ENCODE results near the gene GAGE2A. TPM values are rescaled to one million over a fixed set of nuclear protein-coding genes. Genes with fewer than 3 reads are reported as not detected.
A peak's percentile ranks its signal among the peaks of the same experiment; 100 is the strongest.

The GAGE2A gene
- total and polyA plus RNA-seq, 2 of the 13 experiments (the other 11 are each of a cell fraction or from before 2014, with no cell fraction given), result not detected

DNA sequence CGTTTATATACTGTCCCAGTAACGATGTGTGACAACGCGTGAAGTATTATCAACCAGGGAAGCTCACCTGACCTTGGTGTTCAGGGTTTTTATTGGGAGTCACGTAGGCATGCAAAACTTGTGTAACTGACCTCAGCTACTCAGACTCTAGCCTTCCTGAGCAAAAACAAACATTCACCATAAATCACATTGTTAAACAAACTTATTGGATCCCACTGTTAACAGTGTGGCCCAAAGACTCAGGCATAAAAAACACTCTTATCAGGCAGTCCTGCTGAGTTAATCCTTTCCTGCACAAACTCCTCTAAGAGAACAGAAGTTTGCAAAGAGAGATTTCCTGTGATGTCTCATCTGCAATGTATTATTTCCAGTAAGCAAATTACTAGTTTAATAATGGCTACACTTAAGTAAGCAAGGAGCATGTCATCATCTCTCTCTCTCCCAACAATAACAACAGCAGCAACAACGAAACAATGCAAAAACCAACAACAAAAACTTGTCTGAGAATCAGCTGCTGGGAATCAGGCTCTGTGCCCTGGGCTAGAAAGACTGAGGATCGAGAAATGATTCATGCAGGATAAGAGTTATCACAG is 21.5 kb downstream of the GAGE2A start (continued):
- TF ChIP-seq NR2F6 (IDR thresholded peaks at IDR 0.05) (peak; percentile 28; the same call in 1 of the 2 replicates), NR2F6 (CRISPR knock-in tag; IDR thresholded peaks at IDR 0.05) (0 out of 2 replicates have a peak, but pooled peaks have one; percentile 30), SP140L (CRISPR knock-in tag; IDR thresholded peaks at IDR 0.05; ENCODE audit: borderline replicate concordance) (no peak), IKZF4 (CRISPR knock-in tag; IDR thresholded peaks at IDR 0.05; ENCODE audit: borderline replicate concordance, low read depth, not compliant biosample characterization) (no peak), RARA (CRISPR knock-in tag; IDR thresholded peaks at IDR 0.05) (peak; percentile 59), ZNF44 (CRISPR knock-in tag; IDR thresholded peaks at IDR 0.05) (no peak), ZNF383 (CRISPR knock-in tag; IDR thresholded peaks at IDR 0.05; ENCODE audit: borderline replicate concordance) (no peak), HOXD1 (CRISPR knock-in tag; IDR thresholded peaks at IDR 0.05) (no peak), MYC (CRISPR knock-in tag; IDR thresholded peaks at IDR 0.05; ENCODE audit: borderline replicate concordance) (no peak), ZNF264 (CRISPR knock-in tag; IDR thresholded peaks at IDR 0.05) (0 out of 2 replicates have a peak, but pooled peaks have one; percentile 47), FOSL2 (CRISPR knock-in tag; IDR thresholded peaks at IDR 0.05) (peak; percentile 22; the same call in 1 of the 2 replicates), ZBTB49 (CRISPR knock-in tag; IDR thresholded peaks at IDR 0.05; ENCODE audit: borderline replicate concordance) (no peak), PPARG (CRISPR knock-in tag; conservative IDR thresholded peaks at IDR 0.05) (no peak), MED1 (CRISPR knock-in tag; IDR thresholded peaks at IDR 0.05) (peak; percentile 85)
- TF ChIP-seq, protein P1, sequence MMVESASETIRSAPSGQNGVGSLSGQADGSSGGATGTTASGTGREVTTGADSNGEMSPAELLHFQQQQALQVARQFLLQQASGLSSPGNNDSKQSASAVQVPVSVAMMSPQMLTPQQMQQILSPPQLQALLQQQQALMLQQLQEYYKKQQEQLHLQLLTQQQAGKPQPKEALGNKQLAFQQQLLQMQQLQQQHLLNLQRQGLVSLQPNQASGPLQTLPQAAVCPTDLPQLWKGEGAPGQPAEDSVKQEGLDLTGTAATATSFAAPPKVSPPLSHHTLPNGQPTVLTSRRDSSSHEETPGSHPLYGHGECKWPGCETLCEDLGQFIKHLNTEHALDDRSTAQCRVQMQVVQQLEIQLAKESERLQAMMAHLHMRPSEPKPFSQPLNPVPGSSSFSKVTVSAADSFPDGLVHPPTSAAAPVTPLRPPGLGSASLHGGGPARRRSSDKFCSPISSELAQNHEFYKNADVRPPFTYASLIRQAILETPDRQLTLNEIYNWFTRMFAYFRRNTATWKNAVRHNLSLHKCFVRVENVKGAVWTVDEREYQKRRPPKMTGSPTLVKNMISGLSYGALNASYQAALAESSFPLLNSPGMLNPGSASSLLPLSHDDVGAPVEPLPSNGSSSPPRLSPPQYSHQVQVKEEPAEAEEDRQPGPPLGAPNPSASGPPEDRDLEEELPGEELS (CRISPR knock-in tag; IDR thresholded peaks at IDR 0.05), result peak; percentile 78
- TF ChIP-seq, protein P2, sequence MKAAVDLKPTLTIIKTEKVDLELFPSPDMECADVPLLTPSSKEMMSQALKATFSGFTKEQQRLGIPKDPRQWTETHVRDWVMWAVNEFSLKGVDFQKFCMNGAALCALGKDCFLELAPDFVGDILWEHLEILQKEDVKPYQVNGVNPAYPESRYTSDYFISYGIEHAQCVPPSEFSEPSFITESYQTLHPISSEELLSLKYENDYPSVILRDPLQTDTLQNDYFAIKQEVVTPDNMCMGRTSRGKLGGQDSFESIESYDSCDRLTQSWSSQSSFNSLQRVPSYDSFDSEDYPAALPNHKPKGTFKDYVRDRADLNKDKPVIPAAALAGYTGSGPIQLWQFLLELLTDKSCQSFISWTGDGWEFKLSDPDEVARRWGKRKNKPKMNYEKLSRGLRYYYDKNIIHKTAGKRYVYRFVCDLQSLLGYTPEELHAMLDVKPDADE (CRISPR knock-in tag; IDR thresholded peaks at IDR 0.05), result no peak
- TF ChIP-seq, protein P3, sequence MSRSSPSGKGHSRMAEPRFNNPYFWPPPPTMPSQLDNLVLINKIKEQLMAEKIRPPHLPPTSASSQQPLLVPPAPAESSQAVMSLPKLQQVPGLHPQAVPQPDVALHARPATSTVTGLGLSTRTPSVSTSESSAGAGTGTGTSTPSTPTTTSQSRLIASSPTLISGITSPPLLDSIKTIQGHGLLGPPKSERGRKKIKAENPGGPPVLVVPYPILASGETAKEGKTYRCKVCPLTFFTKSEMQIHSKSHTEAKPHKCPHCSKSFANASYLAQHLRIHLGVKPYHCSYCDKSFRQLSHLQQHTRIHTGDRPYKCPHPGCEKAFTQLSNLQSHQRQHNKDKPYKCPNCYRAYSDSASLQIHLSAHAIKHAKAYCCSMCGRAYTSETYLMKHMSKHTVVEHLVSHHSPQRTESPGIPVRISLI (CRISPR knock-in tag; IDR thresholded peaks at IDR 0.05; ENCODE audit: borderline replicate concordance), result 0 out of 2 replicates have a peak, but pooled peaks have one; percentile 26
- TF ChIP-seq, protein P4, sequence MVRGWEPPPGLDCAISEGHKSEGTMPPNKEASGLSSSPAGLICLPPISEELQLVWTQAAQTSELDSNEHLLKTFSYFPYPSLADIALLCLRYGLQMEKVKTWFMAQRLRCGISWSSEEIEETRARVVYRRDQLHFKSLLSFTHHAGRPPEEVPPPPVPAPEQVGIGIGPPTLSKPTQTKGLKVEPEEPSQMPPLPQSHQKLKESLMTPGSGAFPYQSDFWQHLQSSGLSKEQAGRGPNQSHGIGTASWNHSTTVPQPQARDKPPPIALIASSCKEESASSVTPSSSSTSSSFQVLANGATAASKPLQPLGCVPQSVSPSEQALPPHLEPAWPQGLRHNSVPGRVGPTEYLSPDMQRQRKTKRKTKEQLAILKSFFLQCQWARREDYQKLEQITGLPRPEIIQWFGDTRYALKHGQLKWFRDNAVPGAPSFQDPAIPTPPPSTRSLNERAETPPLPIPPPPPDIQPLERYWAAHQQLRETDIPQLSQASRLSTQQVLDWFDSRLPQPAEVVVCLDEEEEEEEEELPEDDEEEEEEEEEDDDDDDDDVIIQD (CRISPR knock-in tag; IDR thresholded peaks at IDR 0.05; ENCODE audit: low read depth), result peak; percentile 90
- TF ChIP-seq, protein P5, sequence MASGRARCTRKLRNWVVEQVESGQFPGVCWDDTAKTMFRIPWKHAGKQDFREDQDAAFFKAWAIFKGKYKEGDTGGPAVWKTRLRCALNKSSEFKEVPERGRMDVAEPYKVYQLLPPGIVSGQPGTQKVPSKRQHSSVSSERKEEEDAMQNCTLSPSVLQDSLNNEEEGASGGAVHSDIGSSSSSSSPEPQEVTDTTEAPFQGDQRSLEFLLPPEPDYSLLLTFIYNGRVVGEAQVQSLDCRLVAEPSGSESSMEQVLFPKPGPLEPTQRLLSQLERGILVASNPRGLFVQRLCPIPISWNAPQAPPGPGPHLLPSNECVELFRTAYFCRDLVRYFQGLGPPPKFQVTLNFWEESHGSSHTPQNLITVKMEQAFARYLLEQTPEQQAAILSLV (CRISPR knock-in tag; IDR thresholded peaks at IDR 0.05; ENCODE audit: borderline replicate concordance), result no peak
